ENCODE measurements around the gene MAD1L1.

- TF ChIP-seq CTCF (IDR thresholded peaks at IDR 0.05) (no peak), POLR2A (IDR thresholded peaks at IDR 0.05) (no peak)
Measured at GRCh38 chr7:2083362-2083761, 149.4 kb downstream of the MAD1L1 start.
